GM18907 (cell line): ENCODE data around the gene CREG1.

Experiments
- ATAC-seq: cut with Tn5 transposase; IDR thresholded peaks from one replicate; pipeline ENCODE4 v1.9.1; 2021; ENCODE audit warnings: mild to moderate bottlenecking, moderate library complexity; ENCODE audit not compliant: unreplicated experiment

Gene CREG1

GRCh38 chr1:167532964-167533824, 20.4 kb downstream of the CREG1 start:
- no peak for ATAC-seq

- ATAC-seq, result no peak
Measured at GRCh38 chr1:167532375-167532774, 21.2 kb downstream of the CREG1 start.

DNA sequence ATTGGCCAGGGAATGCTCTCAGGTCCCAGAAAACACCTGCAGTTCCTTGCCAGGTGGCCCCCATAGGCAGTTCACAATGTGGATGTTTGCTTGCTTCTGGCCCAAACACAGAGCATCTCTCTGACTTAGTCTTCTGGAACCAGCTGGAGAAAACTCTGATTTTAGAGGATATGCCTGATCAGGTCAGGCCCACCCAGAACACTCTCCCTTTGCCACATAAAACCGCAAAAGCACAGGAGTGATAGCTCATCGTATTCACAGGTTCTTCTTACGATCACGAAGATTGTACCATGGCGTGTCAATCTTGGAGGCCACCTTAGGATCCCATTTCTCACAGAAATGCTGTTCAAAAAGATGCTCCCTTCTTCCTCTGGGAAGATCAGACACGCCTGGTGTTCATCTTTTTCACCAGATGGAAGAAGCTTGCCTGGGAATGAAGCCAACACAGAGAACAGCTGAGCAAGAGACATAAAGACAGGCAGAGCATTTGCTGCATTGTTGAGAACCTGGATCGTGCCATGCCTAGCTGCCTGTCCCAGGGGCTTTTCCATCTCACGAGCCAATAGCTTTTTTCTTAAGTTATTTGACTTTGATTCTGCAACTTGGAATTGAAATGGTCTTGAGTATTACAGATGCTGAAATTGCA, 23.6 kb downstream of the CREG1 start:
- no peak for ATAC-seq

- no peak for ATAC-seq
Measured at GRCh38 chr1:167528057-167528728, 25.4 kb downstream of the CREG1 start.

GRCh38 chr1:167526667-167527383, 26.7 kb downstream of the CREG1 start:
- no peak for ATAC-seq

DNA sequence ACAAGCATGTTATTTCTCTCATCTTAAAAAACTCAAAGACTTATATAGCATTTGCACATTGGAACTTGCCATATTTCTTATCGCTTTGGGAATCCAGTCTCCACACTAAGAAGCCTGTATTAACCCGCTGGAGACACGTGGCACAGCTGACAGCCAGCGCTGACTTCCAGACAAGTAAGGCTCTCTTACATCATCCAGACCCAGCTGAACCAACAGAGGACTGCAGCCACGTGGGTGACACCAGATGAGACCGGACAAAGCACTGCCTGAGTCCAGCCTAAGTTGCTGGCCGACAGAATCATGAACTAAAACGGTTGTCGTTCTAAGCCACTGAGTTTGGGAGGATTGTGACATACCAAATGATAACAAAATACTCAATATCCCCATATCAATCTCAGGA, 28.9 kb downstream of the CREG1 start:
- no peak for ATAC-seq

DNA sequence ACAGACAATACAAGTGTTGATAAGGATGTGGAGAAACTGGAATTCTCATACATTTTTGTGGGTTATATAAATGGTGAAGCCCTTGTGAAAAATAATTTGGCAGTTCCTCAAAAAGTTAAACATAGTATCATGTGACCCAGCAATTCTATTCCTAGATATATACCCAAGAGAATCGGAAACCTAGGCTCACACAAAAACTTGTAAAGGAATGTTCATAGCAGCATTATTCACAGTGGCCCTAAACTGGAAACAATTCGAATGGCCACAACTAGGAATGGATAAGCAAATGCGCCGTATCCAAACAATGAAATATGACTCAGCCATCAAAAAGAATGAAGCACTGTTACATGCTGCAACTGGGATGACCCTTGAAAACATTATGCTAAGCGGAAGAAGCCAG, 31.3 kb downstream of the CREG1 start:
- no peak for ATAC-seq

GRCh38 chr1:167520711-167521206, 32.8 kb downstream of the CREG1 start:
- ATAC-seq, result no peak

DNA sequence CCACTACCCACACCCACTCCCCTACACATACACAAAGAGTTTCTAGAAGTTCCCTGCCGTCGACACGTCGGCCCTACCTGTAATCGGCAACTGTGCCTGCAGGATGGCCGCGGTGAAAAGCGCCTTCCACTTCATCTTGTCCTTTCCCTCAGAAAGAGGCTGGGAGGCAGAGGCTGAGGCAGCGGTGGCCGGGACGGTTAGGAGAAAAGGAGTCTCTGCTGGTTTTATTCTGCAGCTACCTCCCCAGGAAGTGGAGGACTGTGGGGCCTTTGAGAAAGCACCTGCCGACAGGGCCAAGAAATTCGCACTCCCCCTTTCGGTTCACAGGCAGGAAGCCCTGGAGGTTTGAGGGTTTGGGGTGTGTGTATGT, 35.2 kb downstream of the CREG1 start, which contains the start of gene CD247:
Gene CD247 (minus strand): TSS at position 199 of the 370 bp plus-strand sequence. CDS start 64 bp downstream, at position 135.
- ATAC-seq, result no peak

- ATAC-seq, result no peak
Measured at GRCh38 chr1:167517535-167518330, 35.8 kb downstream of the CREG1 start.

GRCh38 chr1:167516404-167517388, 36.9 kb downstream of the CREG1 start:
- ATAC-seq, result no peak

- no peak for ATAC-seq
Measured at GRCh38 chr1:167515893-167516321, 37.7 kb downstream of the CREG1 start.

DNA sequence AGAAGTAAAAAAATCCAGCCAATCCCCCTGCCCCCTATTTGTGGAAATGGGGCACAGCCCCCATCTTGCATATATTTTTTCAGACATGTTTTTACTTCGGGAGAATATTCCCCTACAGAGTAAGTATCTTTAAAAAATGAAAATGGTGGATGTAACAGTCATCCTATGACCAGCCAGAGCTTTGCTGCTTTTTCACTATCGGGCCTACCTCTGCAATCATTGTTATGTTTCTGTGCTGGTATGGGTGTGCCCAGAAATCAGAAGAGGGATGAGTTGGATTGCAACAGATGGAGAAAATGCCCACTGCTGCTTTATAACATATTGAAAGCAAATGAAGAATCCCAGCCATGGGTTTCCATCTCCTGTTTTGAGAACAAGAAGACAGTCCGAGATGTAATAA, 38.1 kb downstream of the CREG1 start:
- ATAC-seq, result no peak

DNA sequence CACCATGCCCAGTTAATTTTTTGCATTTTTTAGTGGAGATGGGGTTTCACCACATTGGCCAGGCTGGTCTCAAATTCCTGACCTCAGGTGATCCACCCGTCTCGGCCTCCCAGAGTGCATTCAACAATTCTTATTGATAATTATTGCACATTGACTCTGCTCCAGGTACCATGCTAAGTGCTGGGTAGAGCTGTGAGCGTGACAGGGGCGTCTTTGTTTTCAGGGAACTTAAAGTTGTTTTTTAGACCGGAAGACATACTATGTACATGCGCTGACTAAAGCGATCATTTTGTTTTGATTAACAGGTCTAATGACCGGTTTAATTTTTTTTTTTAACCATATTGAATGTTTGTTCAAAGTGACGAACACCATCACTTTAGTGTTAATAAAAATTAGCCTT, 39.3 kb downstream of the CREG1 start:
- ATAC-seq, result no peak

- ATAC-seq, result no peak
Measured at GRCh38 chr1:167512046-167512654, 41.4 kb downstream of the CREG1 start.

- ATAC-seq, result no peak
Measured at GRCh38 chr1:167511374-167511986, 42.1 kb downstream of the CREG1 start.

DNA sequence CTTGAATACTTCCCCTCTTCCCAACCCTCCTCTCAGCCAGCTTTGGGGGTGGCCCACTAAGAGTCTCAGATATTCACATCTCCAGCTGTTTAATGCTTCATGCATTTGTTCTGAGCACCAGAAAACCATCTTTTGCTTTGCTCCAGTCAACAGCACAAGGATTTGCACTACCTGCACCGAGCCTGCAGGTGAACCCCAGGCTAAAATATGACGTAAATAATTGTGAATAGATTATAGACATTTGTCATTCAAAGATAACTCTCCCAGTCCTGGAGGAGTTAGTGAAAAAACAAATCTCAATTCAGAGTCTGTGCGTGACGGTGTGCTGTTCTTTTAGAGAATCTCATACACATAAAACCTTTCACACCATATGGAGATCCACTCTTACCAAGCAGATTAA, 42.7 kb downstream of the CREG1 start:
- no peak for ATAC-seq

DNA sequence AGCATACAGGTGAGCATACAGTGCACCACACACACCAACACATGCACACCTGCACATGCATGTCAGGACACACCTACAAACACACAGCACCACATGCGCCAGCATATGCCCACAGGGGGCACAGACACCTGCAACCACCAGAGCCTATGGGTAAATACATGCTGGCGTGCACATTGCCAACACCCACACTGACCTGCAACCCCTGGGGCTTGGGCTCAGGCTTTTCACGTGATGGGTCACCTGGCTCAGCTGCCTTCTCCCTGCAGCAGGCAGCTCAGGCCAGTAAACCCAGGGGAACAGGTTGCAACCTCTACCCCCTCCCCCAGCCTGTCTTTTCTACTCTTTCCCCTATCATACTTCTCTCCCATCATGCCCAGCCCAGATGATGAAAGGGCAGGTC, 43.3 kb downstream of the CREG1 start:
- no peak for ATAC-seq
